GM19351 (cell line): Measurements from ENCODE around the gene SLC8A3.

Experiments used
- ATAC-seq: cut with Tn5 transposase; IDR thresholded peaks from one replicate; pipeline ENCODE4 v1.9.1; 2021; ENCODE audit warnings: mild to moderate bottlenecking, moderate library complexity; ENCODE audit not compliant: unreplicated experiment

The SLC8A3 gene

GRCh38 chr14:70180718-70181117 is 8.0 kb downstream of the SLC8A3 start:
- ATAC-seq, result no peak

GRCh38 chr14:70177081-70177800 is 11.5 kb downstream of the SLC8A3 start:
- ATAC-seq, result no peak

GRCh38 chr14:70173569-70173968 is 15.2 kb downstream of the SLC8A3 start:
- ATAC-seq, result no peak

- ATAC-seq, result no peak
These were observed 17.0 kb downstream of the SLC8A3 start for GRCh38 chr14:70171726-70172125.

GRCh38 chr14:70170976-70171375 is 17.8 kb downstream of the SLC8A3 start:
- ATAC-seq, result no peak

GRCh38 chr14:70168406-70168805 is 20.3 kb downstream of the SLC8A3 start:
- ATAC-seq, result no peak

- no peak for ATAC-seq
These were observed 22.1 kb downstream of the SLC8A3 start for GRCh38 chr14:70166530-70167203.

- no peak for ATAC-seq
These were observed 26.4 kb downstream of the SLC8A3 start for GRCh38 chr14:70162358-70162757.

GRCh38 chr14:70156592-70156991 is 32.2 kb downstream of the SLC8A3 start:
- no peak for ATAC-seq

- ATAC-seq, result no peak
These were observed 36.0 kb downstream of the SLC8A3 start for GRCh38 chr14:70152704-70153103.

- ATAC-seq, result no peak
These were observed 36.7 kb downstream of the SLC8A3 start for GRCh38 chr14:70152081-70152480.

- ATAC-seq, result no peak
These were observed 39.1 kb downstream of the SLC8A3 start for GRCh38 chr14:70149596-70150165.

GRCh38 chr14:70148911-70149595 is 39.7 kb downstream of the SLC8A3 start:
- ATAC-seq, result no peak

- no peak for ATAC-seq
These were observed 40.4 kb downstream of the SLC8A3 start for GRCh38 chr14:70148351-70148750.

- no peak for ATAC-seq
These were observed 44.7 kb downstream of the SLC8A3 start for GRCh38 chr14:70144046-70144445.

GRCh38 chr14:70143306-70143705 is 45.4 kb downstream of the SLC8A3 start:
- no peak for ATAC-seq

- no peak for ATAC-seq
These were observed 48.1 kb downstream of the SLC8A3 start for GRCh38 chr14:70140614-70141013.

- peak; percentile 86 for ATAC-seq
These were observed 49.4 kb downstream of the SLC8A3 start for GRCh38 chr14:70139384-70139783.

- no peak for ATAC-seq
These were observed 51.0 kb downstream of the SLC8A3 start for GRCh38 chr14:70137788-70138187.

GRCh38 chr14:70133461-70133860 is 55.3 kb downstream of the SLC8A3 start:
- ATAC-seq, result no peak

- no peak for ATAC-seq
These were observed 58.3 kb downstream of the SLC8A3 start for GRCh38 chr14:70130482-70130881.

GRCh38 chr14:70127186-70127585 is 61.6 kb downstream of the SLC8A3 start:
- no peak for ATAC-seq
